ENCODE measurements around the gene BIRC5.
A peak's percentile ranks its signal among the peaks of the same experiment; 100 is the strongest.
"Not testable (repeated sequence)": the region's sequence is repeated elsewhere in the genome, so short reads cannot be mapped to it uniquely, and the experiment has no call there.

Gene BIRC5

GRCh38 chr17:78240012-78240655 lies 26.1 kb downstream of the BIRC5 start:
- DNase-seq (ENCODE audit: low spot score): no peak

- DNase-seq (ENCODE audit: low spot score): no peak
Observed at GRCh38 chr17:78240839-78241238, 26.8 kb downstream of the BIRC5 start.

- peak; percentile 77 for DNase-seq (ENCODE audit: low spot score)
Observed at GRCh38 chr17:78241277-78242023, 27.4 kb downstream of the BIRC5 start.

GRCh38 chr17:78242024-78242742 lies 28.1 kb downstream of the BIRC5 start:
- no peak for DNase-seq (ENCODE audit: low spot score)

GRCh38 chr17:78247304-78247703 lies 33.3 kb downstream of the BIRC5 start:
- DNase-seq (ENCODE audit: low spot score): no peak

GRCh38 chr17:78248051-78248914 lies 34.2 kb downstream of the BIRC5 start:
- no peak for DNase-seq (ENCODE audit: low spot score)

GRCh38 chr17:78249074-78249817 lies 35.2 kb downstream of the BIRC5 start:
- DNase-seq (ENCODE audit: low spot score): no peak

GRCh38 chr17:78249818-78250806 lies 36.1 kb downstream of the BIRC5 start:
- DNase-seq (ENCODE audit: low spot score): no peak

- DNase-seq (ENCODE audit: low spot score): peak; percentile 89
Observed at GRCh38 chr17:78250891-78251772, 37.1 kb downstream of the BIRC5 start.

- no peak for DNase-seq (ENCODE audit: low spot score)
Observed at GRCh38 chr17:78251773-78252103, 37.7 kb downstream of the BIRC5 start.

GRCh38 chr17:78252111-78252634 lies 38.1 kb downstream of the BIRC5 start:
- no peak for DNase-seq (ENCODE audit: low spot score)

- no peak for DNase-seq (ENCODE audit: low spot score)
Observed at GRCh38 chr17:78252701-78253635, 38.9 kb downstream of the BIRC5 start.

GRCh38 chr17:78253636-78253945 lies 39.5 kb downstream of the BIRC5 start:
- DNase-seq (ENCODE audit: low spot score): not testable (repeated sequence)

GRCh38 chr17:78253946-78254672 lies 40.1 kb downstream of the BIRC5 start:
- DNase-seq (ENCODE audit: low spot score): peak; percentile 84

- no peak for DNase-seq (ENCODE audit: low spot score)
Observed at GRCh38 chr17:78255029-78255656, 41.1 kb downstream of the BIRC5 start.

GRCh38 chr17:78255953-78256706 lies 42.1 kb downstream of the BIRC5 start:
- DNase-seq (ENCODE audit: low spot score): no peak
